Endothelial cell of umbilical vein (primary cell): Measurements from ENCODE around the gene PRR5L. TPM values are rescaled to one million over a fixed set of nuclear protein-coding genes. Genes with fewer than 3 reads are reported as not detected.

Source experiments
- BruUV-seq: library from RNA; stranded (reverse); fragments of 400-500 nt; replicated peaks from 2 replicates; lab custom pipeline; 2021; lab: Mats Ljungman, UMichigan
- CTCF ChIA-PET: fragments of 300-600, 350-600 bp; sonication (Branson Sonifier 250); formaldehyde crosslinking; loops from one replicate; lab custom pipeline; 2021; ENCODE audit warnings: antibody characterized with exemption, inconsistent platforms; lab: Charles Lee
- POLR2A ChIA-PET: fragments of 300-600, 350-600 bp; sonication (Branson Sonifier 250); formaldehyde crosslinking; loops from one replicate; lab custom pipeline; 2021; ENCODE audit warnings: antibody characterized with exemption, inconsistent platforms; lab: Charles Lee
- DNase-seq: peaks from one replicate; pipeline ENCODE4 v3.0.0-alpha.2; 2011; ENCODE audit warnings: low read depth, low spot score
- FAIRE-seq: peaks from 2 replicates; lab custom pipeline; 2011; peaks lifted over from hg19 to GRCh38; lab: Jason Lieb, UNC
- H2AFZ ChIP-seq: 2 replicates; pipeline ENCODE4 v1.6.0; 2012; ENCODE audit warnings: low read depth, low read length, control low read depth, inconsistent platforms
- H3K27ac ChIP-seq: 2 replicates; pipeline ENCODE4 v1.5.1; 2011; ENCODE audit warnings: low read depth, mild to moderate bottlenecking, control low read depth, low read length, moderate library complexity; ENCODE audit not compliant: insufficient read depth
- H3K27me3 ChIP-seq, 2 experiments: 2 replicates each; pipeline versions ENCODE4 v1.6.0 to v1.6.1; 2011; ENCODE audit warnings: low read length in 2 of 2, mixed read lengths in 1 of 2; ENCODE audit not compliant: control insufficient read depth in 2 of 2, insufficient read depth in 2 of 2
- H3K36me3 ChIP-seq, 2 experiments: 2 replicates in 1 of 2; 3 replicates in 1 of 2; pipeline ENCODE4 v1.5.1; 2011; ENCODE audit warnings: low read length in 2 of 2, mild to moderate bottlenecking in 1 of 2, moderate library complexity in 1 of 2; ENCODE audit not compliant: control insufficient read depth in 2 of 2, insufficient read depth in 2 of 2; ENCODE audit errors: extremely low read depth in 1 of 2
- H3K4me1 ChIP-seq: 3 replicates; pipeline ENCODE4 v1.5.1; 2011; ENCODE audit warnings: mild to moderate bottlenecking, low read length; ENCODE audit not compliant: control insufficient read depth, insufficient read depth; ENCODE audit errors: extremely low read depth
- H3K4me2 ChIP-seq: 2 replicates; pipeline ENCODE4 v1.6.1; 2011; ENCODE audit warnings: low read length, control low read depth, mixed read lengths; ENCODE audit not compliant: insufficient read depth
- H3K4me3 ChIP-seq, 3 experiments: fragments of 200-600 bp in 1 of 3; sonication (generic), shearing (Covaris generic) in 1 of 3; replicated peaks in 1 of 3; 2 replicates each; pipeline ENCODE4 v1.5.1; 2011 to 2016; ENCODE audit warnings: control low read depth in 3 of 3, low read length in 3 of 3, mild to moderate bottlenecking in 2 of 3, inconsistent platforms in 1 of 3, low read depth in 1 of 3, moderate library complexity in 1 of 3; ENCODE audit not compliant: insufficient read depth in 1 of 3
- H3K79me2 ChIP-seq: 2 replicates; pipeline ENCODE4 v1.6.0; 2012; ENCODE audit warnings: low read length, inconsistent platforms; ENCODE audit not compliant: control insufficient read depth, insufficient read depth
- H3K9ac ChIP-seq: replicated peaks from 2 replicates; pipeline ENCODE3; 2011; ENCODE audit warnings: low read length, control low read depth; ENCODE audit not compliant: insufficient read depth; ENCODE audit errors: extremely low read depth
- H3K9me1 ChIP-seq: replicated peaks from 3 replicates; pipeline ENCODE4 v1.6.0; 2011; ENCODE audit warnings: mild to moderate bottlenecking, low read length; ENCODE audit not compliant: control insufficient read depth, insufficient read depth; ENCODE audit errors: extremely low read depth
- H3K9me3 ChIP-seq: replicated peaks from 2 replicates; pipeline ENCODE4 v1.5.1; 2012; ENCODE audit warnings: low read length, inconsistent platforms; ENCODE audit not compliant: control insufficient read depth, insufficient read depth
- H4K20me1 ChIP-seq: replicated peaks from 2 replicates; pipeline ENCODE3; 2011; ENCODE audit warnings: mild to moderate bottlenecking, low read length; ENCODE audit not compliant: control insufficient read depth, insufficient read depth; ENCODE audit errors: extremely low read depth
- CTCF ChIP-seq, 2 donors: IDR thresholded peaks; 1 replicate in 1 of 2; 2 replicates in 1 of 2; pipeline ENCODE4 v1.5.1; 2011; ENCODE audit warnings: low read length in 2 of 2, mild to moderate bottlenecking in 2 of 2, moderate library complexity in 2 of 2, control low read depth in 1 of 2, inconsistent platforms in 1 of 2, low read depth in 1 of 2; ENCODE audit not compliant: insufficient read depth in 1 of 2; ENCODE audit errors: extremely low read depth in 1 of 2
- EZH2 ChIP-seq: IDR thresholded peaks from 2 replicates; pipeline ENCODE4 v1.6.1; 2012; ENCODE audit warnings: borderline replicate concordance, low read depth, mild to moderate bottlenecking, moderate library complexity, low read length, inconsistent platforms; ENCODE audit not compliant: severe bottlenecking
- FOS ChIP-seq: IDR thresholded peaks from 2 replicates; pipeline ENCODE4 v1.6.1; 2011; ENCODE audit warnings: mild to moderate bottlenecking, low read length, moderate library complexity, borderline replicate concordance; ENCODE audit not compliant: insufficient read depth
- GATA2 ChIP-seq: IDR thresholded peaks from 2 replicates; pipeline ENCODE4 v1.7.0; 2011; ENCODE audit warnings: low read depth, mild to moderate bottlenecking, moderate library complexity, mixed read lengths, low read length; ENCODE audit not compliant: insufficient read length, insufficient read depth
- JUN ChIP-seq: IDR thresholded peaks from 2 replicates; pipeline ENCODE4 v1.6.1; 2011; ENCODE audit warnings: borderline replicate concordance, low read depth; ENCODE audit not compliant: insufficient read length, insufficient read depth
- MAX ChIP-seq: IDR thresholded peaks from 2 replicates; pipeline ENCODE4 v1.6.1; 2011; ENCODE audit not compliant: insufficient read depth, insufficient read length
- MYC ChIP-seq: IDR thresholded peaks from one replicate; pipeline ENCODE4 v1.6.1; 2011; ENCODE audit warnings: mild to moderate bottlenecking, low read depth, low read length
- POLR2A ChIP-seq: IDR thresholded peaks from 2 replicates; pipeline ENCODE4 v1.6.1; 2012; ENCODE audit warnings: low read depth, mild to moderate bottlenecking, control low read depth, low read length
- POLR2AphosphoS5 ChIP-seq: IDR thresholded peaks from 2 replicates; pipeline ENCODE4 v1.6.1; 2012; ENCODE audit warnings: low read depth, mild to moderate bottlenecking, control low read depth, low read length, moderate library complexity; ENCODE audit not compliant: insufficient read depth
- dilution Hi-C: fragments of 300-500 bp; cut with MboI; formaldehyde crosslinking; loops from one replicate; pipeline ENCODE4 v1.15.0; 2019; ENCODE audit warnings: low sequenced_read_pairs; ENCODE audit not compliant: extremely low pct_ligation_motif_present
- intact Hi-C: fragments of 100-400 bp; cut with micrococcal nuclease; formaldehyde crosslinking; loops from one replicate; pipeline ENCODE4 v1.10.0; 2022
- polyA plus RNA-seq, 4 experiments: library from polyadenylated mRNA; depleted of rRNA in 3 of 4; stranded (reverse) in 3 of 4; unstranded in 1 of 4; fragments of >200 nt; gene quantifications; 2 replicates each; pipeline versions ENCODE4 v1.2.1 to v1.2.3, GENCODE V29; 2011 to 2012; ENCODE audit warnings: missing spikeins in 1 of 4
- total RNA-seq: library from RNA; stranded (reverse); gene quantifications from 2 replicates; pipeline ENCODE4 v1.2.3, GENCODE V29; 2021

Gene PRR5L
- total and polyA plus RNA-seq, 2 donors (not counting 3 experiments of a cell fraction or from before 2014, with no cell fraction given) = 2.5 to 6.1 TPM

GRCh38 chr11:36371181-36371580, 75.1 kb downstream of the PRR5L start:
- BruUV-seq = no TSS peak
- POLR2A ChIA-PET = no interaction called here
- Histone ChIP-seq H3K9ac (no peak overlapping the region), H2AFZ (no peak overlapping the region), H3K4me1 (no peaks in the 10 kb centered on the region), H3K27me3 (peaks cover 12 to 17% of the 10 kb centered on the region in 2 experiments), H4K20me1 (no peaks in the 10 kb centered on the region), H3K9me1 (no peaks in the 10 kb centered on the region), H3K27ac (no peak overlapping the region), H3K36me3 (no peaks in the 10 kb centered on the region), H3K4me3 (no peak overlapping the region), H3K4me2 (no peak overlapping the region), H3K79me2 (no peaks in the 10 kb centered on the region), H3K9me3 (no peaks in the 10 kb centered on the region)
- dilution Hi-C loops (no loop called here), intact Hi-C loops (no loop called here)
- TF ChIP-seq CTCF (IDR thresholded peaks at IDR 0.05; ENCODE audit: extremely low read depth in 1 of 2, insufficient read depth in 1 of 2, low read depth in 1 of 2, low read length in 2 of 2) (no peak), EZH2 (no peak), FOS (no peak), POLR2AphosphoS5 (no peak), POLR2A (no peak), MAX (no peak), GATA2 (no peak), JUN (no peak), MYC (no peak)
- CTCF ChIA-PET = no interaction called here
- DNase-seq (no peak), FAIRE-seq (no peak)
